Measurements from ENCODE around the gene NXPE3.
"Not testable (repeated sequence)": the region's sequence is repeated elsewhere in the genome, so short reads cannot be mapped to it uniquely, and the experiment has no call there.

DNA sequence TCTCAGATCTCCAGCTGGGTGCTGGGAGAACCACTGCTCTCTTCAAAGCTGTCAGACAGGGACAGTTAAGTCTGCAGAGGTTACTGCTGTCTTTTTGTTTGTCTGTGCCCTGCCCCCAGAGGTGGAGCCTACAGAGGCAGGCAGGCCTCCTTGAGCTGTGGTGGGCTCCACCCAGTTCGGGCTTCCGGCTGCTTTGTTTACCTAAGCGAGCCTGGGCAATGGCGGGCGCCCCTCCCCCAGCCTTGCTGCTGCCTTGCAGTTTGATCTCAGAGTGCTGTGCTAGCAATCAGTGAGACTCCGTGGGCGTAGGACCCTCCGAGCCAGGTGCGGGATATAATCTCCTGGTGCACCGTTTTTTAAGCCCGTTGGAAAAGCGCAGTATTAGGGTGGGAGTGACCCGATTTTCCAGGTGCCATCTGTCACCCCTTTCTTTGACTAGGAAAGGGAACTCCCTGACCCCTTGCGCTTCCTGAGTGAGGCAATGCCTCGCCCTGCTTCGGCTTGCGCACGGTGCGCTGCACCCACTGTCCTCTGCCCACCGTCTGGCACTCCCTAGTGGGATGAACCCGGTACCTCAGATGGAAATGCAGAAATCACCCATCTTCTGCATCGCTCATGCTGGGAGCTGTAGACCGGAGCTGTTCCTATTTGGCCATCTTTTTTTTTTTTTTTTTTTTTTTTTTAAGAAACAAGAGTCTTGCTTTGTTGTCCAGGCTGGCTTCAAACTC, 25.5 kb upstream of the NXPE3 start:
- TF ChIP-seq EZH2 (IDR thresholded peaks at IDR 0.05; ENCODE audit: insufficient read depth, poor library complexity, severe bottlenecking); EZH2phosphoT487 (IDR thresholded peaks at IDR 0.05; ENCODE audit: insufficient read depth, low read depth): not testable (repeated sequence)

Data from GM23248 (cell line).